ENCODE results near the gene CLCNKA.
"Not testable (repeated sequence)": the region's sequence is repeated elsewhere in the genome, so short reads cannot be mapped to it uniquely, and the experiment has no call there.

The CLCNKA gene

DNA sequence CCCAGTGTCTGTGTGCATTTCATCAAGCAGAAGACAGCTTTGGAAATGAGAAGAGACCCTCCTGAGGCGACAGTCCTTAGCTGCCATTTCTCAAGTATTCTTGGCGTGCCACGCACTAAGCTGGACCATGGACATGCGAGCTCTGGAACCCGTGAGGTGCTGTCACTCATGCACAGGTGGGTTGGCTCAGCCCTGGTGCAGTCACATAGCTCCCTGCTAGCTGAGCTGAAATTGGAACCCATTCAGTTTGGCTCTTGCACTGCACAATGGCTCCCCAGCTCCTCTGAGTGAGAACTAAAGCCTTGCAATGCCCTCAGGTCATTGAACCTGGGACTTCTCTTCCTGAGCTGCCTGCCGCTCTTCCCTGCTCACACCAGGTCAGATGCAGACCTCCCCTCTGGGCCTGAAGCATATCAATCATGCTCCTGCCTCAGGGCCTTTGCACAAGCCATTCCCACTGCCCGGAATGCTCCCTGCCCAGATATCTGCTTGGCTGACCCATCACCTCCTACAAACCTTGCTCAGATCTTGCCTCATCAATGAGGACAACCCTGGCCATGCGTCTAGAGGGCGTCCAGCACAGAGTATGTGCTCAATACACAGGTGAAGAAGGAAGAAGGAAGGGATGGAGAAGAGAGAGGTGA, 24.1 kb upstream of the CLCNKA start:
- DNase-seq: no peak

DNA sequence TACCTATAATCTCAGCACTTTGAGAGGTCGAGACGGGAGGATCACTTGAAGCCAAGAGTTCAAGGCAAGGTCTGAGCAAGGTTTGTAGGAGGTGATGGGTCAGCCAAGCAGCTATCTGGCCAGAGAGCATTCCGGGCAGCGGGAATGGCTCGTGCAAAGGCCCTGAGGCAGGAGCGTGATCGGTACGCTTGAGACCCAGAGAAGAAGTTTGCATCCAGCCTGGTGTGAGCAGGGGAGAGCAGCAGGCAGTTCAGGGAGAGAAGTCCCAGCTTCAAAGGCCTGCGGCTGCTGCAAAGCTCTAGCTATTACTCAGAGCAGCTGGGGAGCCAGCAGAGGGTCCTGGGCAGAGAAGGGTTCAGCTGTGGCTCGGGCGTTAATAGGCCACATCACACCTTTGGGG, 22.9 kb upstream of the CLCNKA start:
- no peak for DNase-seq

DNA sequence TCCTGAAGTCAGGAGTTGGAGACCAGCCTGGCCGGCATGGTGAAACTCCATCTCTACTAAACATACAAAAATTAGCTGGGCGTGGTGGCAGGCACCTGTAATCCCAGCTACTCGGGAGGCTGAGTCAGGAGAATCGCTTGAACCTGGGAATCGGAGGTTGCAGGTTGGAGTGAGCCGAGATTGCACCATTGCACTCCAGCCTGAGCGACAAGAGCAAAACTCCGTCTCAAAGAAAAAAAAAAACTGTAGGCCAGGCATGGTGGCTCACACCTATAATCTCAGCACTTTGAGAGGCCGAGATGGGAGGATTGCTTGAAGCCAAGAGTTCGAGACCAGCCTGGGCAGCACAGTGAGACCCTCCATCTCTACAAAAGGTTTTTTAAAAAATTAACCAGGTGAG, 20.6 kb upstream of the CLCNKA start:
- DNase-seq: not testable (repeated sequence)

DNA sequence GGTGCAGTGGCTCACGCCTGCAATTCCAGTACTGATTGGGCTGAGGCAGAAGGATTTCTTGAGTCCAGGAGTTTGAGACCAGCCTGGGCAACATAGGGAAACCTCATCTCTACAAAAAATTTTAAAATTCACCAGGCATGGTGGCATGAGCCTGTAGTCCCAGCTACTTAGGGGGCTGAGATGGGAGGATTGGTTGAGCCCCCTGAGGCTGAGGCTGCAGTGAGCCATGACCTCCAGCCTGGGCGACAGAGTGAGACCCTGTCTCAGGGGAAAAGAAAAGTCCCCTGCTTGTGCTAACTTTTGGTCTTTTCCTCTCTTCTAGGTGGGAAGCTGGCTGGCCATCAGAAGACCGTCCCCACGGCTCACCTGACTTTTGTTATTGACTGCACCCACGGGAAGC, 16.2 kb upstream of the CLCNKA start:
- DNase-seq: no peak

DNA sequence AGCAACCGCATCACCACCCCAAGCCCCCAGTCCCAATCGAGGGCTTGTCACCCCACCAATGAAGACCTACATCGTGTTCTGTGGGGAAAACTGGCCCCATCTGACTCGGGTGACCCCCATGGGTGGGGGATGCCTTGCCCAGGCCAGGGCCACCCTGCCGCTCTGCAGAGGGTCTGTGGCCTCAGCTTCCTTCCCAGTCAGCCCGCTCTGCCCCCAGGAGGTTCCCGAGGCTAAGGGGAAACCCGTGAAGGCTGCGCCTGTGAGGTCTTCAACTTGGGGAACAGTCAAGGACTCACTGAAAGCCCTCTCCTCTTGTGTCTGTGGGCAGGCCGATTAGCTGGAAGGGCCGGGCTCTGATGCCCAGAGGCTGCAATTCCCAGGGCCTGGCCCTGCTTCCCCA, 15.8 kb upstream of the CLCNKA start:
- DNase-seq: no peak

DNA sequence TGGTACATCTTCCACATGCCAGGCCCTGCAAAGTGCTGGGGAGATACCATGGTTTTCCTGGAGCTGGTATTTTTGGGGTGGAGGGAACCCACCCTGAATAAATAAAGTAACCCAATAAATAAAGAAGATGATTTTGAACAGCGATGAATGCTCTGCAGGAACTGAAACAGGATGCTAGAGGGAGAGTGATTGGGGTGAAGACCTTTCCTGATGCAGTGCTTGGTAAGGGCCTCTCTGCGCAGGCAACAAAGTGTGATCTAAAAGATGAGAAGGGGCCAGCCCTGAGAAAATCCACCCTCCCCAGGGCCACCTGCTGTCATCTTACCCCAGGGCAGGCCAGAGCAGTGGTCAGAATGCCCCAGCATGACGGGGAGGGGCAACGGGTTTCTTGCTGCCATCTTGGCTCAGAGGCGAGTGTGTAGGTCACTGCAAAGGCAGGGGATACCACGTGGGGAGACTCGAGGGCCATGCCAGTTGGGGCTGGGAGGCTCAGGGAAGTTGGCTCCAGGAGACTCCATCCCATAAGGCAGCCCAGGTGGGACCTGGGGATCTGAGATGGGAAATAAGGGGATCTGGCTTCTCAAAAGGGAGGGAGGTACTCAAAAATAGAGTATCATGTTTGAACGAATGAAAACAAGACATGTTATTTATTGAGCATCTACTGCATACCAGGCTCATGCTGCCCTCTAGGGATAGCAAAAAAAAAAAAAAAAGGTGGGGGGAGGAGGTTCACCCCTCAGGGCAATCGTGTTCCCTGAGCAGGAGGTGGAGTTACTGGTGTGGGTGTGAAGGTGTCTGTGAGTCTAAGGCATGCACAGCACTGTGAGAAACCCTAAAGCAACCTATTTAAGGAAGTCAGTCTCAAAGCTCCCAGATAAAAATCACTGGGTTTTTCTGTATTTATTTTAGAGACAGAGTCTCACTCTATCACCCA, 15.0 kb upstream of the CLCNKA start:
- no peak for DNase-seq

DNA sequence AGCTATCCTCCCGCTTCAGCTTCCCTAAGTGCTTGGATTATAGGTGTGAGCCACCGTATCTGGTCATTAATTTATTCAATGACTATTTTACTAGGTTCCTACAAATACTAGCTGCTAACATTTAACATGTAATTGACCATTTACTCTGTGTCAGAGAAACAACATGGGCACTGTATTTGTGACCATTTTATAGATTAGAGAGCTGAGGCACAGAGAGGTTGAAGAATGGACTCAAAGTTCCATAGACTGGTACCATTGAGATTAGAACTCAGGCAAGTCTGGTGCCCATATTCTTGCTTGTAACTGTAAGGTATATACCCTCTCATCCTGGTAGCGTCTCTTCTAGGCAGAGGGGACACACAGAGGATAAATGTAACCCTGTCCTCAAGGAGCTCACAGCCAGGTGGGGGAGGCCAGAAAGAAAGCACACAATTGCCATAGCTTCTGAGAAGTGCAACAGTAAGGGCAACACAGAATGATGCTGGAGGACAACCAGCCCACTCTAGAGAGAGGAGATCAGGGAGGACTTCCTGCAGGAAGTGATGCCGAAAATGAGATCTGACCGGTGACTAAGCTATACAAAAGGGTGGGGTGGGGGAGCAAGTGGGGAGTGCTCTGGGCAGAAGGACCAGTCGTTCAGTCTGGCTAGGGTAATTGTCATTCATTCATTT, 14.0 kb upstream of the CLCNKA start:
- no peak for DNase-seq

DNA sequence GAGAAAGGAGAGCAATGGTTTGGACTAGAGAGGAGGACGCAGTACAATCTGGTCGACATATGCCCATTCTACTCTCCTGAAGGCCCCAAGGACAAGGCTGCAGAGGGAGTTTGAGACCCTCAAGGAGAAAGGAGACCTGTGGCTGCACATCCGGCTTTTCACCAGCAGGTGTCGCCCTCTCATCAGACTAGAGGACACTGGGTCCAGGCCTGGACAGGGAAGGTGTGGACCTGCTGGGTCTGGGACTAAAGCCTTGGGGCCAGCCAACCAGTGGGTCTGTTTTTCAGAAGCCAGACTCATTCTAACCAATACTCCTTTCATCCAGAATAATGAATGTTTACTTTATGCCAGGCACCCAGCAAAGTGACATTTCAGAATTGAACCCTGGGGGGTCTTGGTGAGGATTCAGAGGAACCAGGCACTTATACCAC, 12.8 kb upstream of the CLCNKA start:
- peak; percentile 60 for DNase-seq

DNA sequence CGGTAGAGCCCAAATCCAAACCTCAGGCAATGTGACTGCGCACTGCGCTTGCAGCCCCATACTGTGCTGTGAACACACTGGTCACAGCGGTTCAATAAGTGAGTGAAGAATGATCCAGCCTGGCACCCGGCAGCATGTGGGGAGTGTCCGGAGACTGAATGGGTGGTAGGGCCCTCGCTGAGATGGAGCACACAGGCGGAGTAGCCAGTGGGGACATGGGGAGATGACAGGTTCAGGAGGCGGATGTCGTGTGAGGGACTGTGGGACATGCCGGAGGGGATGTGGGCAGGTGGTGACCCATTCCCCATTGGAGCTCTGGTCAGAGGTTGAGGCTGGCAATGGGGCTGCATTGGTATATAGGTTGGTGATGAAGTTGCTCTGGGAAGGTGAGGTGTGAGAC, 12.2 kb upstream of the CLCNKA start:
- no peak for DNase-seq

DNA sequence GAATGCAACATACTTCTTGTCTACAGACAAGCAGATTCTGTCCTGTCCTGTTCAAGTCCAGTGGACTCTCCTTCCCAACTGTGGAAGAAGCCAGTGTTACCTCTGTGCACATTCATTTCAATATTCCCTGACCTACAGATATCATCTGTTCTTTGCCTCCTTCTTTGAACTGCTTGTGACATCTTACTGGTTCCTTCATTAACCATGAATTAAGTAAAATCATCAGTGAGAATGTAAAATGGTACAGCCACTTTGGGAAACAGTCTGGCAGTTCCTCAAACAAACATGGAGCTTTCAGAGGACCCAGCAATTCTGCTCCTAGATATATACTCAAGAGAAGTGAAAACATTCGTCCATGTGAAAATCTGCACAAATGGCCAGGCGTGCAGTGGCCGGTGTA, 11.0 kb upstream of the CLCNKA start:
- no peak for DNase-seq

DNA sequence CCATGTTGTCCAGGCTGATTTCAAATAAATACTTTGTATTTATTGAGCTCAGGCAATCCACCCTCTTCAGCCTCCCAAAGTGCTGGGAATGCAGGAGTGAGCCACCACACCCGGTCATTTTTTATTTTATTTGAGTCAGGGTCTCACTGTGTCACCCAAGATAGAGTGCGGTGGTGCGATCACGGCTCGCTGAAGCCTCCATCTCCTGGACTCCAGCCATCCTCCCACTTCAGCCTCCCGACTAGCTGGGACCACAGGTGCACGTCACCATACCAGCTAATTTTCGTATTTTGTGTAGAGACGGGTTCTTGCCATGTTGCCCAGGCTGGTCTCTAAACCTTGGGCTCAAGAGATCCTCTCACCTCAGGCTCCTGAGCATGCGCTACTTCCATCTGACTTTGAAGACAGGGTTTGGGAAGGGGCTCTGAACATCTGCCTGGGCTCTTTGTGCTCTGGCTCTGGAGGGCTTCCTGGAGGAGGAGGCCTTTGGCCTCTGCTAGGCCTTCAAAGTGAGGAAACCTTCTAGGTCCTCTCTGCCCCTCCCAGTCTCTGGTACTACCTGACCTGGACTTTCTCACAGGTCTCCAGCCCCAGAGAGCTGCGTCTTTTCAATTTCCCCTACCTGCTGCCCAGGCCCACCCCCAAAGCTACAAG, 9.8 kb upstream of the CLCNKA start:
- no peak for DNase-seq

DNA sequence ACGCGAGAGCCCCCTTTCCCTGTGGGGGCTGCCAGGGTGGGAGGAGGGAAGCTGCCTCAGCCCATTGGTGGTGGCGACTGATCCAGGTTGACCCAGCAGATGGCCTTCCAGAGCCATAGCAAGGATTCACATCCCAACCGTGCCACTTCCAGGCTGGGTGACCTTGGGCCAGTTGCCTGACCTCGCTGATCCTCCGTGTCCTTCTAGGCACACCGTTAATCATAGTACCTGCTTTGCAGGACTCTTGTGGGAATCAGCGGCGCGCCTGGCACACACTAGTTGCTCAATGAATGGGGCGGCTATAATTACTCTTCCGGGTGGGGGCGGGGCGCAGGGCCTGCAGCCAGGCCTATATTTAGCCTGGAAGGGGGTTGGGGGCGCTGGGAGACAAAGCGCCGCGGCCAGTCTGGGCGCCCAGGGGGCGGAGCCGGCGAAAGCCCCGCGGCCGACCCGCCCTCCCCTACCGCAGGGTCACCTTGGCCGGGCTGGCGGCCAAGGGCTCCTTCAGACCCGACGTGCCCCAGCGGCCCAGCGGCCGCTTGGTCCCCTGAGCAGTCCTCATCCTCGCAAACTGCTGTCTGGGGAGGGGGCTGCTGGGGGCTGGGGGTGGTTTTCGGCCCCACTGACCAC, 9.1 kb upstream of the CLCNKA start:
- DNase-seq: peak; percentile 67

DNA sequence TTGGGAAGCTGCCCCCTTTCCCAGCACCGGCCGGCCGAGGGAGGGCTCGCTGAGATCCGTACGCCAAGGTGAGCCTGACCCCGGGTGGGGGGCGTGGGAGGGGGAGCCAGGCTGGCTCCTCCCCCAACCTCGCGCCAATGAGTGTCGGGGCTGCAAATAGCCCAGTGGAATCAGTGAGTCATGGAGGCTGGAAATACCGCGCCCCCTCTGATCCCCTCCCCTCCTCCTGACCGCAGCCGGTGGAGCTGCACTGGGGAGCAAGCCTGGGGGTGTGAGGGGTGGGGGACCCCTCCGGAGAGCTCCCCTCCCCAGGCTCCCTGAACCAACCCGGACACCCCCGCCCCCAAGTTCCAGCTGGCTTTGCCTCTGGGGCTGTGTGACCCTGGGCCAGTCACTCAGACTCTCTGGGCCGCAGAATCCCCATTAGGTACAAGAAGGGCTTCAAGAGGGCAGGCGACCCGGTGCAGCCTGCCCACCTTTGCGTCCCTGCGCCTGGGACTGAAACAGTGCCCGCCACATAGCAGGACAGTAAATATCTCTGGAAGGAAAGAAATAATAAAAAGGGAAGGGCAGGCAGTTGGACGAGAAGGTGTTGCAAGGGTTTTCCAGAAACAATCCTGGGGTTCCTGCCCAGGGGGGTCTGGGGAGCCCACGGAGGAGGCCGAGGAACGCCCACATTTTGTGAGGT, 8.5 kb upstream of the CLCNKA start:
- DNase-seq: peak; percentile 34

DNA sequence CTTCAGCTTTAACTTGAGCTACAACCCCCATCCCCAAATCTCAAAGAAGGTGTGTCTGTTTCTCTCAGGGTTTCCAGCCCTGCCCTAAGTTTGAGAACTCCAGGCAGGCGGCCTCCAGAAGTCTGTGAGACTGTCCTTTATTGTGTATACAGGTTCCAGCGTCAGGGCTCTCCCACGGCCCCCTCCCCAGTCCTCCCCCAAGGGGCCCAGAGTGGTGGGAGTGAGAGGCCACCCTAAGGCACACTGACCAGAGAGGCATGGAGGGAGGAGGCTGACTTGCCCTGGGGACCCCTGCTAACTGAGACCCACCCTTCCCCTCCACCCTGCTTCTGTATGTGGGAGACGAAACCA, 8.0 kb upstream of the CLCNKA start:
- DNase-seq: no peak

DNA sequence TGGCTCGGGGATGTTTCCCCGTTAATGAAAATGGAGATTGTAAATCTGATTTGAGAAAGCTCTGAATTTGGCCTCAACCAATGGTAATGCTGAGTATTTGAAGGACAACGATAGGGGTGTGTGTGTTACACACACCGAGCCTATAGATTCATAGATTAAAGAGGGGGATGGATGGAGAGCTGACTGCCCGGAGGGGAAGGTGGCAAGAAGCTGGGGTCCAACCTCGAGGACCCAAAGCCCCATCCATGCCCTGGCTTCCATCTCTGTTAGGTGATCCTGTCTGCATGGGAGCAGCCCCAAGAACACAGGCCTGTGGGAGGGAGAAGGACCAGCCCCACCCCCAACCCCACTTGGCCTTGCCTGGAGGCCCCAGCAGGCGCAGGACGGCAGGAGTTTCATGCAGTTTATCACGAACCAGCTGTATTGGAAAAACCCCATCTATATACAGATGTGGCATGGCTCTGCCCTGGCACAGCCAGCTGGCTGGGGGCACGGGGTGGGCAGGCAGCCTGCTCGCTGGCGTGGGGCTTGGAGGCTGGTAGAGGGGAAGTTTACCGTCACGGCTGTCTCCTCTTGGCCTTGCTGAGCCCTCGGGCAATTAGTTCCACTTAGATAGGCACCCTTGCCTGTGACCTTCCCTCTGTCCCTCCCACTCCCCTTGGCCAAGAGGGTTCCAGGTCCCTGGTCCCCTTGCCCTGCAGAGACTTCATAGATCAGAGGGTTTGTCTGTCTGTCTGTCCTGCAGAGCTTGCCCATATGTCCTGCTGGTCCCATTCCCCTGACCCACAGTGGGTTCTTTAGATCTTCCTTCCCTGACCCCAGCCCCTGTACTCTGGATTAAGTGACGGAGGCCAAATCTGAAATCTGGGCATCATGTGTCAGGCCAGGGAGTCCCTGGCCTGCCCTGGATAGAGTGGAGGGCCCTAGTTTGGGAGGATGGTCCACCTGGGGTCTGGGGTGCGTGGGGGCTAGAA, 7.0 kb upstream of the CLCNKA start:
- no peak for DNase-seq

DNA sequence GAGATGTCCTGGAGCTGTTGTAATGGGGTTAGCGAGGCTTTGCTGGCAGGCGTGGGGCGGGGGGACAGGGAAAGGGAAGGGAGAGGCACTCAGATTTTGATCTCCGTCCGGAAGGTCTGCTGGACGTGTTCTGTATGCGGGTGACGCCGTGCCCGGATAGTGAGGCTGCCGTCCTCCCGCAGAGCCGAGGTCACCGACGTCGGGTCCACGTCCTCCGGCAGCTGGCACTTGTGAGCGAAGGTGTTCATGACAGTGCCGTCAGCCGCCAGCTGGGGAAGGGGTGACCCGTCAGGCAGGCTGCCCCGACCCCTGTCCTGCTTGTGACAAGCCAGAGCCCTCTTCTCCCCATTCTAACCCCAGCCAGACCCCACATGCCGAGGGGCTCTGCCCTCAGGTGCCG, 6.3 kb upstream of the CLCNKA start:
- no peak for DNase-seq

DNA sequence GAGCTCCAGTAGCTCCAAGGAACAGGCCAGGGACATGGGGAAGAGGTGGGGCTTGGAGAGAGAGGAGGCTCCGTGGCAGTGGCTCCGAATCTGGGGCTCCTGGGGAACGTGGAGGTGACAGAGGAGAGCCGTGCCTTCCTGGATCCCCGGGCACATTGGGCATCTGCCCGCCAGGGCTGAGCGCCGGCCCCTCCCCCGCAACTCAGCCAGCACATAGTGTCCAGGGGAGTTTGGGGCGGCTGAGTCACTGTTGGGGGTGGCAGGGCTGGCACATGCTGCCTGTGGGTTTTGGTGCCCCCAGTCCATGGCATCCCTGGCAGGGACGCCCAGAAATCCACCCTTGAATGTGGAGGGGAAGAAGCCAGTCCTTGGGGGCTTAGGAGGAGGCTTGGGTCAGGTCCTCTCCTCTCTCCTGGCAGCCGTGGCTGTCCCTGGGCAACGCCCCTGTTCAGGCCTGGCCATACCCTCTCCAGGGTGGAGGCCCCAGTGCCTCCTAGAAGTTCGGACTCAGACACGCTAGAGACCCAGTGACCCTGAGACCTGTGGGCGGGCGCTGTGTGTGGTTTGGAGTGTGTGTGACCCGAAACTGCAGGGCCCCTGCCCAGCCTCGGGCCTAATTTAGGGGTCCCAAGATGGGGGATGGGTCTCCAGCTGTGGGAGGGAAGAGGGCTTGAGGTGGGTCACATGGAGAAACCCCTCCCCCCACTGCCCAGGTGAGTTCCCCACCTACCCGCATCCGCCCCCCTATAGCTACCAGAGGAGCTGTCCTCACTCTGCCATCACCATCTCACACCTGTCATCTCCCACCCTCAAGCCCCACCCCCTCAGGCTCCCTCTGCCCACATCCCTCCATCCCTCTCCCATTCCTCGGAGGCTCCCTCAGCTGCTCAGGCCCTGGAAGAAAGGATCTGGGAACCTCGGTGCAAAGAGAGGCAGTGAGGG, 5.6 kb upstream of the CLCNKA start:
- DNase-seq: no peak

DNA sequence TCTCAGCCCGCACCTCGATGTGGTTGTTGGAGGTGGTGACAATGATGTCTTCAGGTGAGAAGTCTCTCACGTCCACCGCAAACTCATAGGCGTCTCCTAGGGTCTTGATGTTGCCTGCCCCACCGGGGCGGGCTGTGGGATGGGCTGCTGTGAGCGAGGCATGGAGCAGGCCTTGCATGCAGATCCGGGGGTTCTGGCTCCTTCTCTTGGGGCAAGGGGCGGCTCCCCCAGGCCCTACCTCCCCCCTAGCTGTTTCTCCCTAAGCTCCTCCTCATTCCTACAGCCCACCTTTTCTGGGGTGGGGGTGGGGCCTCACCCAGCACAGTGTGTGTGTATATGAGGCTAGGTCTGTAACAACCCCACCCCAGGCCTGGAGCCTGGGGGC, 4.8 kb upstream of the CLCNKA start:
- no peak for DNase-seq

DNA sequence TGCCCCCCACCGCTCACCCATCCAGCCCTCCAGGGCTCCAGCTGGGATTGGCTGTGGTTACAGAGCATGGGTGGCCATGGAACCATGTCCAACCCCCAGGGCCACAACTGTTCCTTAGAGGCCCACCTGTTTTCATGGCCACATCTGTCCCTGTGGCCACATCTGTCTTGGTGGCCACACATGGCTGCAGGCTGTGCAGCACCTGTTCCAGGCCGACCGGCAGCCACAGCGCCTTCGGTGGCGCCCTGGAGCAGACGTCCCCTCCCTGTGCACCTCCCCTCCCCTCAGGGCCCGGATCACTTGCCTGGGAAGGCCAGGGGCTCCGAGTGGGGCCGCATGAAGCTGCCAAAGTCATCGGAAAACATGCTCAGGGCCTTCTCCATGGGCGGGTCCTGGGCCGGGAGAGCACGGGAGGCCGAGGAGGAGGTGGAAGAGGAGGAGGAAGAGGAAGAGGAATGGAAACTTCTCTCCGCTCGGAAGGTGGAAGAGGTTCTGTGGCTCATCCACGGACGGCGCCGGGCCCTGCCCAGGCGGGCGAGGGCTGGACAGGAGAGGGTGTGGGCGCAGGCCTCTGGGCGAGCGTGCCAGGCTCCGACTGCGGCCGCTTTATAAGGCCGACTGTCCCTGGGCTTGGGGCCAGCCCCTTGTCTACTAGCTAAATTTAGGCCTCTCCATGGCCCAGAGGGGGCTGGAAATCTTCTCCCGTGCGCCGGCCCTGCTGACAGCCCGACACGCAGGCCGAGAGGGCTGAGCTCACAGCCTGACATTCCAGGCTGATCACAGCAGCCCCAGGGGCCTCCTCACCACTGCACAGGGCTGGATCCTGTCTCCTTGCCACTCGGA, 4.2 kb upstream of the CLCNKA start, which contains the start of gene HSPB7:
Gene HSPB7 (minus strand): TSS at position 583 of the 843 bp plus-strand sequence. CDS start 80 bp downstream, at position 503.
- DNase-seq: no peak

Data from NCI-H146 (cell line).